Measurements from ENCODE around the gene CREG2. TPM values are rescaled to one million over a fixed set of nuclear protein-coding genes. Genes with fewer than 3 reads are reported as not detected.

Gene CREG2
- total and polyA plus RNA-seq, 2 experiments from 2014 or later: 1.7 to 2.6 TPM

- H3K36me3 ChIP-seq (ENCODE audit: insufficient read depth): no peaks in the 10 kb centered on the region
- ATAC-seq (no peak), DNase-seq (ENCODE audit: low spot score) (no peak)
- 0 out of 2 replicates have a peak, but pooled peaks cover 4% of the 10 kb centered on the region for H3K9me2 ChIP-seq (ENCODE audit: insufficient read depth)
- peaks cover 4% of the 10 kb centered on the region for H3K4me1 Mint-ChIP-seq
- no peak overlapping the region for H3K4me3 Mint-ChIP-seq
- no peaks in the 10 kb centered on the region for H4K20me1 ChIP-seq (replicated peaks; ENCODE audit: insufficient read depth)
- H3K27me3 Mint-ChIP-seq (ENCODE audit: insufficient read depth, low read depth, poor library complexity): peaks cover 4% of the 10 kb centered on the region
- H3F3A ChIP-seq (replicated peaks; ENCODE audit: low read depth): no peaks in the 10 kb centered on the region
- no peak overlapping the region for H3K4me2 ChIP-seq
- TF ChIP-seq ZNF331 (CRISPR knock-in tag; IDR thresholded peaks at IDR 0.05; ENCODE audit: low read depth) (no peak), STAT1 (IDR thresholded peaks at IDR 0.05; ENCODE audit: unreplicated experiment) (no peak), ETS1 (IDR thresholded peaks at IDR 0.05) (no peak), POLR2AphosphoS5 (IDR thresholded peaks at IDR 0.05; ENCODE audit: low read depth) (no peak), CREB1 (CRISPR knock-in tag; IDR thresholded peaks at IDR 0.05; ENCODE audit: low read depth) (no peak), ZNF462 (CRISPR knock-in tag; IDR thresholded peaks at IDR 0.05) (no peak), ZNF114 (CRISPR knock-in tag; IDR thresholded peaks at IDR 0.05) (no peak)
- no peak overlapping the region for H3K27ac ChIP-seq (ENCODE audit: low read depth)
- no peaks in the 10 kb centered on the region for H3K79me2 ChIP-seq (replicated peaks; ENCODE audit: insufficient read depth)
- no peaks in the 10 kb centered on the region for H3K36me3 Mint-ChIP-seq (ENCODE audit: low read depth)
- H2AFZ ChIP-seq: no peak overlapping the region
- H3K4me1 ChIP-seq (ENCODE audit: insufficient read depth): no peaks in the 10 kb centered on the region
- no peaks in the 10 kb centered on the region for H3K9me3 Mint-ChIP-seq
- H3K27me3 ChIP-seq (ENCODE audit: insufficient read depth): no peaks in the 10 kb centered on the region
- H3K4me3 ChIP-seq: no peak overlapping the region
- H3K27ac Mint-ChIP-seq: no peak overlapping the region
Observed at GRCh38 chr2:101429453-101429852, 42.1 kb upstream of the CREG2 start.

All from GM23338 (cell line).